GM12892 (cell line): ENCODE measurements around the gene ROPN1L. TPM values are rescaled to one million over a fixed set of nuclear protein-coding genes. Genes with fewer than 3 reads are reported as not detected.
"Not testable (repeated sequence)": the region's sequence is repeated elsewhere in the genome, so short reads cannot be mapped to it uniquely, and the experiment has no call there.

Experiments
- DNase-seq: peaks from one replicate; pipeline ENCODE4 v3.0.0; 2011; ENCODE audit not compliant: insufficient read length
- FAIRE-seq: peaks from 2 replicates; lab custom pipeline; 2011; peaks lifted over from hg19 to GRCh38; lab: Jason Lieb, UNC
- POLR2A ChIP-seq: IDR thresholded peaks from 2 replicates; pipeline ENCODE4 v1.6.1; 2011; ENCODE audit warnings: low read depth, low read length, control low read depth
- POLR2AphosphoS5 ChIP-seq: IDR thresholded peaks from 2 replicates; pipeline ENCODE4 v1.6.1; 2011; ENCODE audit warnings: low read depth, low read length, control low read depth
- TAF1 ChIP-seq: IDR thresholded peaks from 2 replicates; pipeline ENCODE4 v1.6.1; 2011; ENCODE audit warnings: low read depth, mild to moderate bottlenecking, control low read depth, low read length, borderline replicate concordance
- polyA plus RNA-seq: library from polyadenylated mRNA; unstranded; fragments of >200 nt; gene quantifications from one replicate; pipeline ENCODE4 v1.2.1, GENCODE V29; 2012; ENCODE audit warnings: missing spikeins, inconsistent platforms; ENCODE audit not compliant: missing spikeins

The ROPN1L gene
- 0.21 TPM for polyA plus RNA-seq

- FAIRE-seq (peak; percentile 95), DNase-seq (peak; percentile 93)
- TF ChIP-seq POLR2A: peak; percentile 40; the same call in 1 of the 2 replicates
- no peak for TF ChIP-seq TAF1
- TF ChIP-seq POLR2AphosphoS5: no peak
Observed at GRCh38 chr5:10441083-10441991, at the start of gene ROPN1L. Gene ROPN1L (plus strand): TSS chr5:10441879. CDS start chr5:10442168, 289 bp downstream.

- DNase-seq, FAIRE-seq: not testable (repeated sequence)
Observed at GRCh38 chr5:10392567-10393328, 48.9 kb upstream of the ROPN1L start.

GRCh38 chr5:10393491-10393890 lies 48.2 kb upstream of the ROPN1L start:
- TF ChIP-seq TAF1: no peak
- no peak for TF ChIP-seq POLR2A
- TF ChIP-seq POLR2AphosphoS5: no peak
- DNase-seq: no peak
- no peak for FAIRE-seq

GRCh38 chr5:10396552-10396951 lies 45.1 kb upstream of the ROPN1L start:
- DNase-seq (no peak), FAIRE-seq (no peak)
- no peak for TF ChIP-seq POLR2A
- TF ChIP-seq POLR2AphosphoS5: no peak
- TF ChIP-seq TAF1: no peak

GRCh38 chr5:10399839-10400238 lies 41.8 kb upstream of the ROPN1L start:
- FAIRE-seq (no peak), DNase-seq (no peak)
- no peak for TF ChIP-seq POLR2AphosphoS5
- TF ChIP-seq TAF1: no peak
- no peak for TF ChIP-seq POLR2A

GRCh38 chr5:10400411-10400810 lies 41.3 kb upstream of the ROPN1L start:
- DNase-seq: no peak
- FAIRE-seq: no peak
- TF ChIP-seq TAF1 (no peak), POLR2AphosphoS5 (no peak)

- DNase-seq: no peak
- TF ChIP-seq POLR2AphosphoS5 (no peak), TAF1 (no peak)
- FAIRE-seq: no peak
Observed at GRCh38 chr5:10400831-10401230, 40.8 kb upstream of the ROPN1L start.

- FAIRE-seq: no peak
- no peak for DNase-seq
- TF ChIP-seq POLR2A: no peak
- no peak for TF ChIP-seq TAF1
- no peak for TF ChIP-seq POLR2AphosphoS5
Observed at GRCh38 chr5:10401498-10401897, 40.2 kb upstream of the ROPN1L start.

GRCh38 chr5:10403829-10404228 lies 37.9 kb upstream of the ROPN1L start:
- no peak for FAIRE-seq
- no peak for TF ChIP-seq TAF1
- TF ChIP-seq POLR2AphosphoS5: no peak
- TF ChIP-seq POLR2A: no peak
- no peak for DNase-seq

- TF ChIP-seq POLR2AphosphoS5 (no peak), POLR2A (no peak), TAF1 (no peak)
- FAIRE-seq (no peak), DNase-seq (no peak)
Observed at GRCh38 chr5:10406651-10407050, 35.0 kb upstream of the ROPN1L start.

- DNase-seq (no peak), FAIRE-seq (no peak)
- TF ChIP-seq POLR2AphosphoS5 (no peak; the same call in 1 of the 2 replicates), POLR2A (no peak), TAF1 (no peak)
Observed at GRCh38 chr5:10409504-10409903, 32.2 kb upstream of the ROPN1L start.
